Hematopoietic multipotent progenitor cell treated with erythropoietin and hydrocortisone succinate and interleukin-3 and kit ligand, for 15 days (in vitro differentiated cells): Measurements from ENCODE around the gene MMP11.
A peak's percentile ranks its signal among the peaks of the same experiment; 100 is the strongest.

Experiments used
- DNase-seq: peaks from one replicate; pipeline ENCODE4 v3.0.0-alpha.2; 2015; ENCODE audit warnings: low spot score

Gene MMP11

DNA sequence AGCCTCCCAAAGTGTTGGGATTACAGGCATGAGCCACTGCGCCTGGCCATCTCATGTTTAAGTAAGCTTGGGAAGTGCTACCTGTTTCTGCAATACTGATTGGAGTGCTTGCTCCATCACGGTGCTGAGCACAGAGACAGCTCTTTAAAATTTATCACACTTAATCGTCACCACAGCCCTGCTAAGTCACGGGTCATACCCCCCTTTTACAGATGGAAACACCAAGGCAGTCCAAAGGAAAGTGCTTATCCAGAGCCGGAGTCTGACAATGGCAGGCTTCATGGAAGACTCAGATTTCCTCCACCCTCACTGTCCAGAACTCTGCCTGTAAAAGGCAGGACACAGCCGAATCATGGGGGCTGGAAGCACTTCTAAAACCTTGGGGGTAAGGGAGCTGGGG lies 12.6 kb upstream of the MMP11 start:
- DNase-seq, result no peak

DNA sequence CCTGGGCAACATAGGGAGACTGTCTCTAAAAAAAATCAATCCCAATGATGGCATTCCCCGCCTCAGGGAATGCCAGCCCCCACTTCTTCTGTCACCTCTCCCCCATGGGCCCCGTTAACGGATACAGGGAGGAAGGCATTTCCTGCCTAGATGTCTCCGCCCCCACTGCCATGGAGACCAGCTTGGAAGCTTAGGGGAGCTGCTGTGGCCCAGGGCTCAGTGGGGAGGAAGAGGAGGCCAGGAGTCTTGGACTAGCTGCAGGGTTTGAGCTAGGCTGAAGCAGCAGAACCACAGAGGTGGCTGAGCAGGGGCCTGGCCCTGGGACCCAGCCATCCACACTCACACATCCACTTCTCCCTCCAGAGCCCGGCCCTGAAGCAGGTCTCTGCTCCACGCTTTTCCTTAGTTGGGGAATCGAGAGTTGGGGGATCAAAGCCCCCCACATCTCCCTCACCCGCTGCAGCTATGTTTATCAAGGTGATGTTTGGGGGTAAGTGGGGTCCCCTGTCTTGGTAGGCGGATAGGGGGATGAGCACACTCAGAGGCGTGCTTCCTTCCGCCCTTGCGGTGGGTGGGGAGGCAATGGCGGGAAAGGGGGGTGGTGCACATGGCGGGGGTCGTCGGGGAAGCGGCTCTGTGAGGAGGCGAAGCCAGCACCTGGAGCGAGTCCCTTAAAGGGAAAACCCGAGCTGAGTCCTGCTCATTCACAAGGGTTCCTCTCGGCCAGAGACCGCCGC lies 9.6 kb upstream of the MMP11 start, which contains the start of gene C22orf15:
TSS of gene C22orf15 (plus strand) at position 149 of the 737 bp plus-strand sequence. CDS start at position 466, 317 bp downstream.
- no peak for DNase-seq

DNA sequence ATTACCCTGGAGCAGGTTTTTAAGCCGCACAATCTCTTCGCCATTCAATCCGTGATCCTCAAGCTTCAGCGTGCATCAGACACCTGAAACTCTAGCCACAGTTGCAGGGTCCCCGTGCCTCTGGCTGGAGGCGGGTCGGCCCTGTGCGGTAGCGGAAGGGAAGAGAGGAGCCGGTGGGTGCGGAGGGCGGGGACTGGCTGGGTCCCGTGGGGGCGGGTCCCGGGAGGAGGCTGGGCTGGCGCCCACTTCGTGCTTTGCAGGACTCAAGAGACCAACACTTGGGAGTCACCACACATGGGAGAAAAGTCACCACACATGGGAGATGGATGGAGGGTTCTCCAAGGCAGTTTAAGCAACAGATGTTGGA lies 9.1 kb upstream of the MMP11 start:
- no peak for DNase-seq

DNA sequence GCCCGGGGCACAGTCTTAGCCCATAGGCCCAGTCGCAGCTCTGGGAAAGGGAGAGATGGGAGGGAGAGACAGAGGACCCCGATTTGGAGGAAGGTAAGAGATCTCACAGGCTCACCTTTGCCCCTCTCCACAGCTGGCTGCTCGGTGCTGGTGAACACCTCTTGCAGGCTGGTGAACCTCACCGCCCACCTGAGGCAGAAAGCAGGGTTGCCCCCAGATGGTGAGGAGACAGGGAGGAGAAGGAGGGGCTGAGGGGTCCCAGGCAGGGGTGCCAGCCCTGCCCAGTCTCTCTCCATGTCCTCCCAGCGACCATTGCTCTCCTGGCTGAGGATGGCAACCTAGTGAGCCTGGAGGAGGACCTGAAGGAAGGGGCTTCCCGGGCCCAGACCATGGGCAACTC lies 8.7 kb upstream of the MMP11 start:
- no peak for DNase-seq

DNA sequence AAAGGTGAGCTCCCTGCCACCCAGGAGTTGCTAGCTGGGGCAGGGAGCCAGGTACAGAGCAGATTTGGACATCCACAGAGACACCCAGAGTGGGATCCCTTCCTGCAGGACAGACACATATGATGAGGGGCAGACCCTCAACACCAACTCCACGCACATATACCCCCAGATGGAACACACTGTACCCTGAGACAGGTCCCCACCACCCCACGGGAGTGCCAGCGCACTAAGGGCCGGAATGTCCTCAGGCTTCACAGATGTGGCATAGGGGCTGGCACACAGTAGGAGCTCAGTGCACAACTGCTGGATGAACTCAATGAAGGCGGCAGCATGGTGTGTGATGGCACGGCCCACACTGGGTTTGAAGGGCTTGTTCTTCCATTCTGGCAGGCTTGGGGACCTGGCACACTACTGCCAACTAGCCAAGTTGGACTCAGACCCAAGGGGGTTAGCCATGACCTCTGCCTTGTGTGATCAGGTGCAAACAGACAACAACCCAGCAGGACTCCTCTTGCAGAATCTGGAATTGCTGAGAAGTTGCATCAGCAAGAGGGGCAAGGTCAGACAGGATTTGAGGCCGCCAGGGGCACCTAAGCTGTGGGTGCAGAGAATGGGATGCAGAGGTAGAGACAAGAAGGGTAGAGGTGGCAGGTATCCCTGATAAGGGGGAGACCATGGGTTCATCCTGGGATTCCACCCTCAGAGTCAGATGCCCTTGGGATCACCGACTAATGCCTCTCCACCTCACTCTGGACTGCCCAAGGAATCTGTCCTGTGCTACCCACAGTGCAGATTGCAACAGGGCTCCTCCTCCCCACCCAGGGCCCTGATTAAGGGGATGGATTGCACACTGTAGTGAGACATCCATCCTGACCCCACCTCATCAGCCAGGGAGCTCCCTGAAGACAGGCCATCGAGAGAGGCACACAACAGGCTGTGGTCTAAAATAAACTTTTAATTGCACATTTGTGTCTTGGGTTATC lies 7.5 kb upstream of the MMP11 start:
- DNase-seq, result no peak

DNA sequence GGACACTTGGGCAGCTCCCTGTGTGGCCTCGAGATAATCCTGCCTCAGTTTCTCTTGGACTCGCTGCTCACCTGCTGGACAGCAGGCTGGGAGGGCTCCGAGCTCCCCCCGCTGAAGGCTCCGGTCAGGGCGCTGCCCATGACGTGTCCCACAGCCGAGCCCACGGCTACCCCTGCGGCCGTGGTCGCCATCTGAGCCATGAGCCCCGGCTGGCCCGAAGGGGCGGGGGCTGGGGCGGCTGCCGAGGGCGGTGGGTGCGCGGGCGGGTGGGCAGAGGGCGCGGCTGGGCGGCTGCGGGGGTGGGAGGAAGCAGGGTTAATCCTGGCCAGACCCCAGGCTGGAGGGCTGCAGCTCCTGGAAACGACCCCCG lies 5.4 kb upstream of the MMP11 start:
- DNase-seq, result no peak

DNA sequence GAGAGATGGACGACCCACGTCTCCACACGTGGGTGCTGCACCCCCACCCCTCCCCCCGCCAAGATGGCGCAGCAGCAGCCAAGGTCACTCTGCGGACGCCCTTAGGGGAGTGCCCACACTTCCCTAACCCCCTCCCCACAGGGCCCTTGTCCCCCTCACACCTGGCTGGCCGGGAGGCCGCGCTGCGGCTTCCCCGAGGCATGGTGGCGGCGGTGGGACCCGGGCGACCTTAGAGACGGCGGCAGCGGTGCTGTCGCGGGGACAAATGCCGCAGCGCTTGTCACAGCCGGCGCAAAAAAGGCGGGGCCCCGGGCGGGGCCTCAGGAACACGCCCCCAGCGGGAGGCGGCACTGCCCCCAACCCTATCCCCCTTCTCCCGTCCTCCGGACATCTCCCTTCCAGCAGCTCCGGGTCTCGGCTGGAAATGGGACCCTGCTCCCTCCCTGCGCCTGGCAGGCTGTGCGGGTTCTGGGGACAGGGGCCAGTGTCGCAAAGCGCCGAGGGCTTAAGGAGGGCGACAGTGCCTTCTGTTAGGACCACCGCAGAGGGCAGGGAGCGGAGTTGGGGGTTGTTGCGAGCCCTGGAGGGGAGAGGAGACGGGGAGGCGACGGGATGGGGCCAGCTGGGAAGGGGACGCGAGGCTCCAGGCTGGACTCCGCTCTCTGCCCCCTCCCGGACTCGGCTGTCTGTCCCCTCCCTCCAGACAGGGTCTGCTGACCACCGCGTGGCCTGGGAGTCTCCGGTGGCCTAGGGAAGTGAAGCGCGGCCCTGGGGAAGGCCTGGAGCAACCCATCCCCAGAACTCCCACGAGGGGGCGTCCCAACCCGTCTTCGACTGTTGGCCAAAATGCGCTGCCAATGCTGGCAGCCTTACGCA lies 4.7 kb upstream of the MMP11 start, which contains the start of gene CHCHD10:
TSS of gene CHCHD10 (minus strand) at position 300 of the 876 bp plus-strand sequence. CDS start at position 202, 98 bp downstream.
- peak; percentile 57 for DNase-seq

DNA sequence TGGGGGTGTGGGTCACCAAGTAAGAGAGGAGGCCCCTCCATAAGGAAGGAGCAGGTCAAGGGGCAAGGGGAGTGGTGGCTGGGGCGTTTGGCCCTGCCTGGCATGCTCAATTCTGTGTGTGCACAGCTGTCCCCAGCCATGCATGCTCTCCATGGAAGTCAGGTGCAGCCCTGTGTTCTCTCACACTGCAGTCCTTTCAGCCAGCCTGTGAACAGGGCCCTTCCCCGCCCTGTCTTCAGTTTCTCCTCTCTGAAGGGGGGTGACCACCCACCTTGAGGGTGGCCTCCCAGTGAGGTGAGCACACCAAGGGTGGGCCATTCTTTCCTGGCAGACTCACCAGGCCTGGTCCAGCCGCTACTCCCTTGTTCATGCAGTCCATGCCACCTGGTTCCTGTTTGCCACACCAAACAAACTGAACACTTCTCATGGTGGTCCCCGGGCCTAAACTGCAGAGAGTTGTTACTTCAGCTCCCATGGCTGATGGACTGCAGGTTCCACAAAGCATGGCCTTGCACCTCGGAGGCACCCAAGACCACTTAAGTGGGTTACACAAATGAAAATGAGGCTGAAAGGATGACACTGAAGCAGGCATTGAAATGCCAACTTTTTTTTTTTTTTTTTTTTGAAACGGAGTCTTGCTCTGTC lies 3.2 kb upstream of the MMP11 start:
- DNase-seq, result no peak

DNA sequence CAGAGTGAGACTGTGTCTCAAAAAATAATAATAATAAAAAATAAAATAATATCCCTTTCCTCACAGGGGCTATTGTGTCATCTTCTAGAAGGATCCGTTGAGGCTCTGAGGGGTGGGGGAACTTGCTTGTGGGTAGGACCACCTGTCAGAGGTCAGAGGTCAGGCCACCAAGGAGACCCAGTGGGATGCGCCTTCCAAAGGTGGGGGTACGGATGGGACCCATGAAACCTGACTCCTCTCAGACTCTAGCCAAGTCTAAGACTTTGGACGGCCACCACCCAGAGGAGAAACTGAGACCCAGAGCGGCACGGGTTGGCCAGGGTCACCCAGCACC lies 367 bp upstream of the MMP11 start:
- no peak for DNase-seq

DNA sequence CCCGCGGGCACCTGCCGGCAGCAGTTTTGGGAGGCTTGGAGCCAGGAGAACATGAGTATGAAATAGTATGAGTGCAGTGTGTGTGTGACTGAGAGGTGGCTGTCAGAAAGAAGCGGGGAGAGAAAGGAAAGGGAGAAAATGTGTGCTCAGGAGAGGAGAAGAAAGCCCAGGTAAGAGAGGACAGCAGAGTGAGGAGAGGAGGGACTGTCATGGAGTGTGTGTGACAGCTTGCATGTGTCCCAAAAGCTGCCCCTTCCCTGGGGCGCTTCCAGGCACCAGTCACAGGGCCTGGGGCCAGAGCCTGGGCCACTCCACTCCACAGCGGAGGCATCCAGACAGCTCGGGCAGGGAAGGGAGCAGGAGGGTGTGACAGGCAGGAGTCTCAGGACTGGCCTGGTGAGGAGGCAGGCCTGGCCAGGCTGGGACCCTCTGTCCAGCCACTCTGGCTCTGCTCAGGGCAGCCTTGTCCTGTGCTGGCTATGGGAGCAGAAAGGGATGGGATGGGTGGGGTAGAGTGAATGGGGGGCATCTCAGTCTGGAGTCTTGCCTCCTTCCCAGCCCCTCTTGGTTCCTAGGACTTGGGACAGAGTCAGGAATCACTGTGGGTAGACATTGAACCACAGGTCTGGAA lies 949 bp downstream of the MMP11 start:
- DNase-seq, result no peak

DNA sequence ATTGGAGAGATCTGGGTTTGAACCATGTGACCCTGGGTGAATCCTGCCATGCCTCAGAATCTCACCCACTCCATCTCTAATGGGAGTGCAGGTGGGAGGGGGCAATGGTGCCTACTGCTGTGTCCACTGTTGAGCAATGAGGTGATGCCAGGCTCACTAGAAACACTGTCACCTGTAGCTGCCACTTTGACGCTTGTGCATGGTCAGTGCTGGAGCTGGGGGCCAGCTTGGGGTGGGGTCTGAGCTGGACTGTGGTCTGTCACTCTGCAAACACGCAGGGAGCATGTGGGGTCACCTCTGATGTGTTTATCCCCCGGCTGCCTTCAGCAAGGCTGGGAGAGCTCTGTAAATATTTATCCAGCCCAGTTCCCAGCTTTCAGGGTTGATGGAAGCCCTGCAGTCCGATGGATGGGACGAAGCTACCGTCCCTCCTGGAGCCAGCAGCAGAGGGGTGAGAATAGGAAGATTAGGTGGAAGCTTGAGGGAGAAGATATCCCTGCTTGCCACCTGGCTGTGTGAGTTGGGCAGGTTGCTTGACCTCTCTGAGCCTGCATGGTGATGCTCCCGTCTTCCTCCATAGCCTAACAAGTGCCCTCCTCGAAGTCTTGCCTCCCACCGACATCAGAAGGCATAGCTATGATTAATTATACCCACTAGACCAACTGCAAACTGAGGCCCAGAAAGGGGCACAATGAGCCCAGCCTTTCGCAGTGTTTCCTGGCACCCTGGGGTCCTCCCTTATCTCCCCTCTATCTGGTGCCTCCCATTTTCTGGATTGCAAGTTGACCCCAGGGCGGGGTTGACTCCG lies 1.7 kb downstream of the MMP11 start:
- no peak for DNase-seq

DNA sequence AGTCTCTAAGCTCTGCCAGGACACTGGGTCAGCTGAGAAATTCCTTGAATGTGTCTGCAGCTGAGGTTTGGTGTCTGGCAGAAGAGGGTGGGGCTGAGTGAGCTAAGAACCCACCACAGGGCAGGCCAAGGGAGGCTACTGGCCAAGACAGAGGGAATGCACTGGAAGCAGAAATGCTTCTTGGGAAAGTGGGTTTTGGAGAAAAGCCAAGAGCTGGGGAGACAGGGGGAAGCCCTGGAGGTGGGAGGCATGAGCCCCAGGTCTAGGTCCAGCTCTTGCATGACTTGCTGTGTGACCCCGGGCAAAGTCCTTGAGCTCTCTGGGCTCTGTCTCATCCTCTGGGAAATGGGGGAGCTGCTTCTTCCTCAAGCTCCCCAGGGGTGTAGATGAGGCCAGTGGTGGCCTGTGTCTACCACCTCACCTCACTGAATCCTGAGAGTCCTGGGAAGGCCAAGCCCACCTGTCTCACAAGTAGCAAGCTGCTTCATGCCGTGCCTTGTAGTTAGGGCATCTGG lies 2.3 kb downstream of the MMP11 start:
- no peak for DNase-seq

DNA sequence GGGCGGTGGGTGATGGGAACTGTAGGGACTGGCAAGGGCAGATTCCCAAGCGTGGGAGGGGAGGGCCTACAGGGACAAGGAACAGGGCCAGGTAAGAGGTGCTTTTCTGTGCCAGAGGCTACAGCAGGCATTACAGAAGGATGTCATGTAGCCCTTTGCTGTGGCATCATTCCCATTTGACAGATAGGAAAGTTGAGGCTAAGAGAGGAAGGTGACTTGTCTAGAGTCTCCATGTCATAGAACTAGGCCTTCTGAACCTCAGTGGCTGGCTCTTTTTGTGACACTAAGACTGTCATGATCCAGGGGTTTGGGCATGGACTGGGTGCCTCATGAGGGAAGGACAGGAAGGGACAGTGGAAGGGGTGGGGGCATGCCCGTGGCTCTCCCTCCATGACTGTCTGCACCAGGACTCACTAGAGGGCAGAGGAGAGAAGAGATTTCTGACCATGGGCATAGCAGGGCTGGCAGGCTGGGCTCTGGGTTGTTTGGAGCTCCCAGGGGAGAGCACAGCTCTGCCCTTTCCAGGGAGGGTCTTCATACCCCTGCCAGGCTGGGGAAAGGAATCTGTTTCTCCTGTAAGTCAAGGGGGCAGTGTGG lies 3.2 kb downstream of the MMP11 start:
- DNase-seq, result no peak

DNA sequence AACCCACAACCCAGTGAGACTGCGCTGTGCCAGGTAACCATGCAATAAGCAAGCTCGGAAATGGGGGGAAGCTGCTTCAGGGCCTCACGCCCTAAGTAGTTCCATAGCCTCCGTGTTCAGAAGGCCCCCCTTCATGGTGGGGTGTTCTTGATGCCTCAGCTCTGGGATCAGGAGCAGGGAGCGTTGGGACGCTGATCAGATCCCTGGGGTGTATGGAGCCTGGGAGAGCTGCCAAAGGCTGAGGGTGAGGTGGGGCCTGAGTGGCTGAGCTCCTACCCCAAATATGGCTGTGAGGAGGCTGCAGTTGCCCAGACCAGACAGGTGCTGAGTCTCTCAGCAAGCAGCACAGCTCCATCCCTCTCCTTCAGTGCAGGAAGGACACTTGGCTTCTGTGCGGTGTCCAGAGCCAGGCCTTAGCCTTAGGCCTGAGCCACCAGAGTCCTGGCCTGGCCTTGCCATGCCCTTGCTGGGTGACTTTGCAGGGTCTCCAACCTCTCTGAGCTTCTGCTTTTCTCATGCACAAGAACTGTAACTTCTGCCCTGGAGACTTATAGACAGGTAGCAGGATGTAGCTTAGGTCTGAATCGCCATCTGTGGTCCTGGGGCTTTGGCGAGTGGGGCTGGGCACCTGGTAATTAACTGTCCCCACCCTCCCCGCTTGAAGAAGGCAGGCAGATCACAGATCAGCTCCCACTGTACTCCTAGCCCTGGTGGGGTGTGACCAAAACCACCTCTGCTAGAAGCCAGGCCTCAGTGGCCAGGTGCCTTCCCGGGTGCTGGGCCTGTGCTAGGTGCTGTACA lies 5.3 kb downstream of the MMP11 start:
- no peak for DNase-seq

DNA sequence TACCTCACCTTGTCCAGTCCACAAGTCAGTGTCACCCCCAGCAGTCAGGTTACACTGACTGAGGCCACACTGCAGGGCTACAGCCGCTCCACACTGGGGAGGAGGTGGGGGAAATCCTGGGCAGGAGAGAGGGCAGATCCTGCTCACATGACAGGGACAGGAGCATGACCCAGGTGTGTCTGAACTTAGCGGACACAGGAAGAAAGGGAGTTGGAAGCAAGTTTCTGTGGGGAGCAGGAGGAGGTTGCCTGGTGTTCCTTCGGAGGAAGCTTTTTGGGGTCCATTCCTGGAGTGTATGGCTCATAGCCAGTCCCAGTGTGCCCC lies 5.9 kb downstream of the MMP11 start:
- DNase-seq, result no peak

DNA sequence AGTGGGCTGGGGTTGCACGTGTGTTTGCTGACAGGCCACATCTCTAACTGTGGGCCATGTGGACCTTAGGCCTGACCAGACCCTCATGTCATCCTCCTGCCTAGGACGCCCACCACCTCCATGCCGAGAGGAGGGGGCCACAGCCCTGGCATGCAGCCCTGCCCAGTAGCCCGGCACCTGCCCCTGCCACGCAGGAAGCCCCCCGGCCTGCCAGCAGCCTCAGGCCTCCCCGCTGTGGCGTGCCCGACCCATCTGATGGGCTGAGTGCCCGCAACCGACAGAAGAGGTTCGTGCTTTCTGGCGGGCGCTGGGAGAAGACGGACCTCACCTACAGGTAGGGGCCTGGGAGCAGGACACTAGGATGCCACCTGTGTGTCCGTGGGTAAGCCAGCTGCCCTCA lies 6.4 kb downstream of the MMP11 start:
- DNase-seq, result no peak

DNA sequence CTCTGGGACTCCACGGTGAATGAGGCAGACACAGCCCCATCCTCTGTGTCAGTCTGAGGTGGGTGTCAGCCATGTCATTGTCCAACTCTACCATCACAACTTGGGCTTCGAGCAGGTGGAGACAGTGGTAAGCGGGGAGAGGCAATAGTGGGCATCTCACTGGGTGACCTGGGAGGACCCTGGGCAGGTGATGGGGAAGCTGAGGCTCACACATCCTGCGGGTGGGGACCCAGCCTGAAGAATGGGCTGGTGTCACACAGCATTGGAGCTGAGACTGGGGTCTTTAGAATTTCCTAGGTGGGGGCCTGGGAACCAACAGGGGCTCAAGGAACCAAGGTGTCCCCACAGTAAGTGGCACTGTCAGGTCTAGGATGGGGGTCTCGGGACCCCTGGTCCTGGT lies 7.1 kb downstream of the MMP11 start:
- DNase-seq, result no peak

DNA sequence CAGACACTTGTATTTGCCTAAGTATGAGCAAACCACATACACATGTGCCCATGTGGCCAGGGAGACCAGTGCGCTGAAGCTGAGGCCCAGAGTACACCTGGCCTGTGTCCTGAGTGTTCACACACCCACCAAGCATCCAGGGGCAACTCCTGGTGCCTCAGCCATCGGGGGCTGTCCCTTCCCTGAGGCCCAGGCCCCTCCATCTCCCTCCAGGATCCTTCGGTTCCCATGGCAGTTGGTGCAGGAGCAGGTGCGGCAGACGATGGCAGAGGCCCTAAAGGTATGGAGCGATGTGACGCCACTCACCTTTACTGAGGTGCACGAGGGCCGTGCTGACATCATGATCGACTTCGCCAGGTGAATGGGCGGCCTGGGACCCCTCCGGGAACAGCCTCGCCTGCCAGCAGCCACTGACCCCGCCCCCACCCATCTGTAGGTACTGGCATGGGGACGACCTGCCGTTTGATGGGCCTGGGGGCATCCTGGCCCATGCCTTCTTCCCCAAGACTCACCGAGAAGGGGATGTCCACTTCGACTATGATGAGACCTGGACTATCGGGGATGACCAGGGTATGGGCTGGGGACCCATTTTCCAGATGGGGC lies 7.6 kb downstream of the MMP11 start:
- no peak for DNase-seq

DNA sequence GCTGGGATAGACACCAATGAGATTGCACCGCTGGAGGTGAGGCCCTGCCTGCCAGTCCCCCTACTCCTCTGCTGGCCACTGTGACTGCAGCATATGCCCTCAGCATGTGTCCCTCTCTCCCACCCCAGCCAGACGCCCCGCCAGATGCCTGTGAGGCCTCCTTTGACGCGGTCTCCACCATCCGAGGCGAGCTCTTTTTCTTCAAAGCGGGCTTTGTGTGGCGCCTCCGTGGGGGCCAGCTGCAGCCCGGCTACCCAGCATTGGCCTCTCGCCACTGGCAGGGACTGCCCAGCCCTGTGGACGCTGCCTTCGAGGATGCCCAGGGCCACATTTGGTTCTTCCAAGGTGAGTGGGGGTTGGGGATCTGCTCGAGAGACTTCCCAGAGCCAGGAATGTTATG lies 8.4 kb downstream of the MMP11 start:
- no peak for DNase-seq
